ENCODE measurements around the gene CABLES2.

Gene CABLES2

DNA sequence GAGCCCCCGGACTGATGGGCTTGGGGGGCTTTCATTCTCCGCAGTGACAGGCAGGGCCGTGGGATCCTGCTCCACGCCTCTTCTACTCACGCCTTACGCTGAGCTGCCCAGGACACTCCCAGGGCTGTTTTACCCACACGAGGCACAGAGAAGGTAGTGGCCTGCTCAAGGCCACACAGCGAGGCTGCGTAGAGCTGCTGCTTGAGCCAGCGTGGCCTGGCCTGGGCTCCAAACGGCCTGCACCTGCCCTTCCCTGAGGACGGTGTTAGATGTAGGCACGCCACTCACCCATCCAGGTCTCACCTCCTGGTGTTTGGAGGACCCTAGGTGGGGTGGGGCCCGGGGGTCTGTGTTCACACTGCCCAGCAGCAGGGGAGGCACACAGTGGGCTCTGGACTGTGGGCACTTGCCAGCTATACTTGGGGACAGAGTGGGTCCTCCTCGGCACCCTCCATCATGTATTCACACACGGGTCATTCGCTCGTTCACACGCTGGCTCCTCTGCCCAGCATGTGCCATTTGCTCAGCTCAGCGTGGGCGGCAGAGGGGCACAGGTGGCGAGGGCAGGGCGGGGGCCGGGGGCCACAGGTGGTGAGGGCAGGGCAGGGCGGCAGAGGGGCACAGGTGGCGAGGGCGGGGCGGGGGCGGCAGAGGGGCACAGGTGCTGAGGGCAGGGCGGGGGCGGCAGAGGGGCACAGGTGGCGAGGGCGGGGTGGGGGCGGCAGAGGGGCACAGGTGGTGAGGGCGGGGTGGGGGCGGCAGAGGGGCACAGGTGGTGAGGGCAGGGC lies 38.7 kb upstream of the CABLES2 start:
- H3K4me3 ChIP-seq (ENCODE audit: low read depth, low read length) = no peak overlapping the region
- TF ChIP-seq, protein P1, sequence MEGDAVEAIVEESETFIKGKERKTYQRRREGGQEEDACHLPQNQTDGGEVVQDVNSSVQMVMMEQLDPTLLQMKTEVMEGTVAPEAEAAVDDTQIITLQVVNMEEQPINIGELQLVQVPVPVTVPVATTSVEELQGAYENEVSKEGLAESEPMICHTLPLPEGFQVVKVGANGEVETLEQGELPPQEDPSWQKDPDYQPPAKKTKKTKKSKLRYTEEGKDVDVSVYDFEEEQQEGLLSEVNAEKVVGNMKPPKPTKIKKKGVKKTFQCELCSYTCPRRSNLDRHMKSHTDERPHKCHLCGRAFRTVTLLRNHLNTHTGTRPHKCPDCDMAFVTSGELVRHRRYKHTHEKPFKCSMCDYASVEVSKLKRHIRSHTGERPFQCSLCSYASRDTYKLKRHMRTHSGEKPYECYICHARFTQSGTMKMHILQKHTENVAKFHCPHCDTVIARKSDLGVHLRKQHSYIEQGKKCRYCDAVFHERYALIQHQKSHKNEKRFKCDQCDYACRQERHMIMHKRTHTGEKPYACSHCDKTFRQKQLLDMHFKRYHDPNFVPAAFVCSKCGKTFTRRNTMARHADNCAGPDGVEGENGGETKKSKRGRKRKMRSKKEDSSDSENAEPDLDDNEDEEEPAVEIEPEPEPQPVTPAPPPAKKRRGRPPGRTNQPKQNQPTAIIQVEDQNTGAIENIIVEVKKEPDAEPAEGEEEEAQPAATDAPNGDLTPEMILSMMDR (IDR thresholded peaks at IDR 0.05; ENCODE audit: control insufficient read depth, extremely low read depth, insufficient read depth) = no peak
- DNase-seq (ENCODE audit: low read depth) = no peak

DNA sequence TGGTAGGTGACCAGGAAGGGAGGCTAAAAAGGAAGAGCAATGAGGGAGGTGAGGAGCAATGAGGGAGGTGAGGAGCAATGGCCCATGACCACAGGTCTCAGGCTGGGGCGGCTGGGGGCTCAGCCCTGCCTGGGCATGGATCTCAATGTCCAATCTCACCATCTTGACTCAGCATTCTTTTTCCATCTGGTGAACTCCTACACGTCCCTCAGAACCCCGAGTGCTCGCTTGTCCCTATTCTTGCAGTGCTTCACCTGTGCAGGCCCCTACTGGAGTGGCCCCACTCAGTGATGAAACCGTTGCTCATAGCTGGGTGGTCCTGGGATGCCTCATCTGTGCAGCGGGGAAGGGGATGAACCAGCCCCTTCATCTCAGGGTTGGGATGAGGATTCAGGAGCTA lies 37.2 kb upstream of the CABLES2 start:
- H3K4me3 ChIP-seq (ENCODE audit: low read depth, low read length) = no peak overlapping the region

DNA sequence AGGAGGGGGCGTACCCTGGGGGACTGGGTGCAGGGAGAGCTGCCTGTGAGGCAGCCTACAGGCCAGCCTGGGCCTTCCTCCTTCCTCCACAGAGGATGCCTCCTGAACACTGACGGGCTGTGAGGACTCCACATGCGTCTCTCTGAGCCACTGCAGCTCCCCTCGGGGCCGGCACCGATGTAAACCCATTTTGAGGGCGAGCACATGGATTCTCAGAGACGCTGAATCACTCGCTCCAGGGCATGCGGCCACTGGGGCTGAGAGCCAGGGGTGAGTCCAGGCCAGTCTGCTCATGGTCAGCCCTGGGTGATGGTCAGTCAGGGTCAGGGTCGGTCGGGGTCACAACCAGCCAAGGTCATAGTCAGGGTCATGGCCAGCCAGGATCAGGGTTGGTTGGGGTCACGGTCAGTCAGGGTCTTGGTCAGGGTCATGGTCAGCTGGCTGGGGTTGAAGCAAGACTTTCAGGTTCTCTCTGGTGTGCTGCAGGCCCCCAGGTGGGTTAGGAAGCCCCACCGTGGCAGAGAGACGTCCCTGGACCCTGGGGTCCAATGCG lies 35.0 kb upstream of the CABLES2 start:
- no peak for DNase-seq (ENCODE audit: low read depth)
- no peak overlapping the region for H3K4me3 ChIP-seq (ENCODE audit: low read depth, low read length)
- TF ChIP-seq, protein P1 (IDR thresholded peaks at IDR 0.05; ENCODE audit: control insufficient read depth, extremely low read depth, insufficient read depth) = no peak

More for the DNA sequence above, 37.2 kb upstream of the CABLES2 start:
- TF ChIP-seq, protein P1 (IDR thresholded peaks at IDR 0.05; ENCODE audit: control insufficient read depth, extremely low read depth, insufficient read depth) = no peak
- no peak for DNase-seq (ENCODE audit: low read depth)

DNA sequence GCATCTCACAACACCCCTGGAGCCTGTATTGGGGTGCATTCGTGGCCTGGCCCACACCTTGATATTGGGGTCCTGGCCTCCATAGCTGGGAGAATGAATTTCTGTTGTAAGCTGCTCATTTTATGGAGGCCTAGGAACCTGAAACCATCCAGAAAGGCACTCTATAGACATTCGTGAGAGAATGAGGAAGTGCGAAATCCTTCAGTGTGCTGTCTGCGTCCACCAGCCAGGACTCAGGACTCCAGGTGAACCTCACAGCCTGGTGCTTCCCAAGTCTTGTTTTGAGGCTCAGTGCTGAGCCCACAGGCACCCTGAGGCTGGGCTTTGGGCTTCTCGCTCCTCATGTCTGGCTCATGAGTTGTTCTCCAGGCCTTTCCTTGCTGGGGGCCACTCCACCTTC lies 32.1 kb upstream of the CABLES2 start:
- TF ChIP-seq, protein P1 (IDR thresholded peaks at IDR 0.05; ENCODE audit: control insufficient read depth, extremely low read depth, insufficient read depth) = no peak
- no peak overlapping the region for H3K4me3 ChIP-seq (ENCODE audit: low read depth, low read length)
- no peak for DNase-seq (ENCODE audit: low read depth)

DNA sequence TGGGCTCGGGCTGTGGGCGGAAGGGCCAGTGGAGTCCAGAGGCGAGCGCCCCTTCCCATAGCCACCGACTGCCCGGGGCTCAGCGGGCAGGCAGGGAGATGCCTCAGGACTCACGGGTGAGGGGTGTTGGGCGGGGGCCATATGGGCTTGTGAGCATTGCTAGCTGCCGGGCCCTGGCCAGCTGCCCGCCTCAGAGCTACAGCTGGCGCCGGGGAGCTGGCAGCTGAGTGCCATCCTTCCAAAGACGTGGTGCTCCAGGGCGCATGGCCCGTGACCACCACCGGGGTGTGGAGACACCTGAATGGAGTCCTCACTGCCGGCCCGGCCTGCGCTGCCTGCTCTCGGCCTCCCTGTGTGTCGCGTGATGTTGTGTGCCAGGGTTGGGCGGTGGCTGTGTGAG lies 30.8 kb upstream of the CABLES2 start:
- no peak overlapping the region for H3K4me3 ChIP-seq (ENCODE audit: low read depth, low read length)
- DNase-seq (ENCODE audit: low read depth) = no peak
- TF ChIP-seq, protein P1 (IDR thresholded peaks at IDR 0.05; ENCODE audit: control insufficient read depth, extremely low read depth, insufficient read depth) = no peak

DNA sequence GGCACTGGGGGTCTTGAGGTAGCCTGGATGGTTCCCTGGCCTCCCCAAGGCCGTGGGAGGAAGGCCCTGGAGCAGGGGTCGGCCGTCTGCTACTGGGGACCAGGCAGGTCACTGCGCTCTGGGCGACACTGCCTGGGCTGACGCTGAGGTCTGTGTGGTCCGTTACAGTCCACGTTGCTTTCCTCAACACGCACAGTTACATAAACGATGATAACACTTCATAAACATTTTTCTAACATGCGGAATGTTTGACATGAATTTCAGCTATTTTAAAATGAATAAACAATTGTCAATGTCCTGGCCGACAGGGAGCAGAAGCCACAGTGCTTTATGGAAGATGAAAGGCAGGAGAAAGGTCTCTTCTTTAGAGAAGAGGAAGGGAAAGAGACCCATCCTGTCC lies 30.4 kb upstream of the CABLES2 start:
- H3K4me3 ChIP-seq (ENCODE audit: low read depth, low read length) = no peak overlapping the region
- TF ChIP-seq, protein P1 (IDR thresholded peaks at IDR 0.05; ENCODE audit: control insufficient read depth, extremely low read depth, insufficient read depth) = no peak
- DNase-seq (ENCODE audit: low read depth) = no peak

All from LNCaP clone FGC (cell line).